ENCODE results near the gene OXLD1.

DNA sequence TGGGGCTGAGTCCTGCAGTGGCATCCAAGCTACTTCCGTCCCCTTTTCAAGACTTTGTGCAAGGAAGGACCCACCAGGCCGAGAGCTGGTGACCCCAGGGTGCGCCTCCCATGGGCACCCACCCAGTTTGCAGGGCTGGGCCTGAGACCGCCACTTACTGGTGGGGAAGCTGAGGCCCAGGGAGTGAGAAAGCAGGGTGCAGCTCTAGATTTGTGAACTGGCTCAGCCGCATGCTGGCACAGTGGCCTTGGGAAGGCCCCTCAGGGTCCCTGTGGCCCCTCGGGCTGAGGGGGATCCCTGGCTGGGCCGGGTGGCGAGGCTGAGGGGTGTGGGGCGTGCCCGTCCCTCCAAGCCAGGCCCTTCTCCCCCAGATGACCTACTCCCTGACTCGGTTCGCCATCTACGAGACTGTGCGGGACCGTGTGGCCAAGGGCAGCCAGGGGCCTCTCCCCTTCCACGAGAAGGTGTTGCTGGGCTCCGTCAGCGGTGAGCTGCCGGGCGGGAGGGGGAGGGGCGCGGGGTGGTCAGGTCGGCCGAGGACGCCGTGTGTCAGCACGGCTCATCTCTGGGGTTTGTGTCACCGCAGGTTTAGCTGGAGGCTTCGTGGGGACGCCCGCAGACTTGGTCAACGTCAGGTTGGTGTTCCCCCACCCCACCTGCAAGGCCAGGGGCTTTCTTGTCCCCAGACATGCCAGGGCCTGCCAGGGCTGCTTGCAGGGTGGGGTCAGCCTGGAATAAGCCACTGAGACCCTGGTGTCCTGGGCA, 48.9 kb upstream of the OXLD1 start:
- TF ChIP-seq ZNF384 (IDR thresholded peaks at IDR 0.05; ENCODE audit: borderline replicate concordance, low read depth, low read length) (no peak), POLR2AphosphoS5 (IDR thresholded peaks at IDR 0.05; ENCODE audit: low read length) (no peak), EZH2 (IDR thresholded peaks at IDR 0.05; ENCODE audit: borderline replicate concordance, control insufficient read depth, low read depth, low read length) (no peak), POLR2A (IDR thresholded peaks at IDR 0.05; ENCODE audit: low read depth, low read length) (no peak; the same call in none of the 2 replicates), SP1 (IDR thresholded peaks at IDR 0.05; ENCODE audit: low read depth, low read length) (no peak)
- TF ChIP-seq, protein P1, sequence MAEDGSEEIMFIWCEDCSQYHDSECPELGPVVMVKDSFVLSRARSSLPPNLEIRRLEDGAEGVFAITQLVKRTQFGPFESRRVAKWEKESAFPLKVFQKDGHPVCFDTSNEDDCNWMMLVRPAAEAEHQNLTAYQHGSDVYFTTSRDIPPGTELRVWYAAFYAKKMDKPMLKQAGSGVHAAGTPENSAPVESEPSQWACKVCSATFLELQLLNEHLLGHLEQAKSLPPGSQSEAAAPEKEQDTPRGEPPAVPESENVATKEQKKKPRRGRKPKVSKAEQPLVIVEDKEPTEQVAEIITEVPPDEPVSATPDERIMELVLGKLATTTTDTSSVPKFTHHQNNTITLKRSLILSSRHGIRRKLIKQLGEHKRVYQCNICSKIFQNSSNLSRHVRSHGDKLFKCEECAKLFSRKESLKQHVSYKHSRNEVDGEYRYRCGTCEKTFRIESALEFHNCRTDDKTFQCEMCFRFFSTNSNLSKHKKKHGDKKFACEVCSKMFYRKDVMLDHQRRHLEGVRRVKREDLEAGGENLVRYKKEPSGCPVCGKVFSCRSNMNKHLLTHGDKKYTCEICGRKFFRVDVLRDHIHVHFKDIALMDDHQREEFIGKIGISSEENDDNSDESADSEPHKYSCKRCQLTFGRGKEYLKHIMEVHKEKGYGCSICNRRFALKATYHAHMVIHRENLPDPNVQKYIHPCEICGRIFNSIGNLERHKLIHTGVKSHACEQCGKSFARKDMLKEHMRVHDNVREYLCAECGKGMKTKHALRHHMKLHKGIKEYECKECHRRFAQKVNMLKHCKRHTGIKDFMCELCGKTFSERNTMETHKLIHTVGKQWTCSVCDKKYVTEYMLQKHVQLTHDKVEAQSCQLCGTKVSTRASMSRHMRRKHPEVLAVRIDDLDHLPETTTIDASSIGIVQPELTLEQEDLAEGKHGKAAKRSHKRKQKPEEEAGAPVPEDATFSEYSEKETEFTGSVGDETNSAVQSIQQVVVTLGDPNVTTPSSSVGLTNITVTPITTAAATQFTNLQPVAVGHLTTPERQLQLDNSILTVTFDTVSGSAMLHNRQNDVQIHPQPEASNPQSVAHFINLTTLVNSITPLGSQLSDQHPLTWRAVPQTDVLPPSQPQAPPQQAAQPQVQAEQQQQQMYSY (CRISPR knock-in tag; IDR thresholded peaks at IDR 0.05): no peak
- TF ChIP-seq, protein P2, sequence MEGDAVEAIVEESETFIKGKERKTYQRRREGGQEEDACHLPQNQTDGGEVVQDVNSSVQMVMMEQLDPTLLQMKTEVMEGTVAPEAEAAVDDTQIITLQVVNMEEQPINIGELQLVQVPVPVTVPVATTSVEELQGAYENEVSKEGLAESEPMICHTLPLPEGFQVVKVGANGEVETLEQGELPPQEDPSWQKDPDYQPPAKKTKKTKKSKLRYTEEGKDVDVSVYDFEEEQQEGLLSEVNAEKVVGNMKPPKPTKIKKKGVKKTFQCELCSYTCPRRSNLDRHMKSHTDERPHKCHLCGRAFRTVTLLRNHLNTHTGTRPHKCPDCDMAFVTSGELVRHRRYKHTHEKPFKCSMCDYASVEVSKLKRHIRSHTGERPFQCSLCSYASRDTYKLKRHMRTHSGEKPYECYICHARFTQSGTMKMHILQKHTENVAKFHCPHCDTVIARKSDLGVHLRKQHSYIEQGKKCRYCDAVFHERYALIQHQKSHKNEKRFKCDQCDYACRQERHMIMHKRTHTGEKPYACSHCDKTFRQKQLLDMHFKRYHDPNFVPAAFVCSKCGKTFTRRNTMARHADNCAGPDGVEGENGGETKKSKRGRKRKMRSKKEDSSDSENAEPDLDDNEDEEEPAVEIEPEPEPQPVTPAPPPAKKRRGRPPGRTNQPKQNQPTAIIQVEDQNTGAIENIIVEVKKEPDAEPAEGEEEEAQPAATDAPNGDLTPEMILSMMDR (IDR thresholded peaks at IDR 0.05 in 2 of 3, conservative IDR thresholded peaks at IDR 0.05 in 1 of 3; ENCODE audit: control insufficient read depth in 2 of 3, extremely low read depth in 1 of 3, insufficient read depth in 1 of 3, low read depth in 3 of 3, low read length in 3 of 3): no peak
- TF ChIP-seq, protein P3, sequence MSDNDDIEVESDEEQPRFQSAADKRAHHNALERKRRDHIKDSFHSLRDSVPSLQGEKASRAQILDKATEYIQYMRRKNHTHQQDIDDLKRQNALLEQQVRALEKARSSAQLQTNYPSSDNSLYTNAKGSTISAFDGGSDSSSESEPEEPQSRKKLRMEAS (IDR thresholded peaks at IDR 0.05; ENCODE audit: low read depth, low read length): no peak
- TF ChIP-seq, protein P4, sequence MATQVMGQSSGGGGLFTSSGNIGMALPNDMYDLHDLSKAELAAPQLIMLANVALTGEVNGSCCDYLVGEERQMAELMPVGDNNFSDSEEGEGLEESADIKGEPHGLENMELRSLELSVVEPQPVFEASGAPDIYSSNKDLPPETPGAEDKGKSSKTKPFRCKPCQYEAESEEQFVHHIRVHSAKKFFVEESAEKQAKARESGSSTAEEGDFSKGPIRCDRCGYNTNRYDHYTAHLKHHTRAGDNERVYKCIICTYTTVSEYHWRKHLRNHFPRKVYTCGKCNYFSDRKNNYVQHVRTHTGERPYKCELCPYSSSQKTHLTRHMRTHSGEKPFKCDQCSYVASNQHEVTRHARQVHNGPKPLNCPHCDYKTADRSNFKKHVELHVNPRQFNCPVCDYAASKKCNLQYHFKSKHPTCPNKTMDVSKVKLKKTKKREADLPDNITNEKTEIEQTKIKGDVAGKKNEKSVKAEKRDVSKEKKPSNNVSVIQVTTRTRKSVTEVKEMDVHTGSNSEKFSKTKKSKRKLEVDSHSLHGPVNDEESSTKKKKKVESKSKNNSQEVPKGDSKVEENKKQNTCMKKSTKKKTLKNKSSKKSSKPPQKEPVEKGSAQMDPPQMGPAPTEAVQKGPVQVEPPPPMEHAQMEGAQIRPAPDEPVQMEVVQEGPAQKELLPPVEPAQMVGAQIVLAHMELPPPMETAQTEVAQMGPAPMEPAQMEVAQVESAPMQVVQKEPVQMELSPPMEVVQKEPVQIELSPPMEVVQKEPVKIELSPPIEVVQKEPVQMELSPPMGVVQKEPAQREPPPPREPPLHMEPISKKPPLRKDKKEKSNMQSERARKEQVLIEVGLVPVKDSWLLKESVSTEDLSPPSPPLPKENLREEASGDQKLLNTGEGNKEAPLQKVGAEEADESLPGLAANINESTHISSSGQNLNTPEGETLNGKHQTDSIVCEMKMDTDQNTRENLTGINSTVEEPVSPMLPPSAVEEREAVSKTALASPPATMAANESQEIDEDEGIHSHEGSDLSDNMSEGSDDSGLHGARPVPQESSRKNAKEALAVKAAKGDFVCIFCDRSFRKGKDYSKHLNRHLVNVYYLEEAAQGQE (IDR thresholded peaks at IDR 0.05; ENCODE audit: low read depth, low read length): no peak
- TF ChIP-seq, protein P5, sequence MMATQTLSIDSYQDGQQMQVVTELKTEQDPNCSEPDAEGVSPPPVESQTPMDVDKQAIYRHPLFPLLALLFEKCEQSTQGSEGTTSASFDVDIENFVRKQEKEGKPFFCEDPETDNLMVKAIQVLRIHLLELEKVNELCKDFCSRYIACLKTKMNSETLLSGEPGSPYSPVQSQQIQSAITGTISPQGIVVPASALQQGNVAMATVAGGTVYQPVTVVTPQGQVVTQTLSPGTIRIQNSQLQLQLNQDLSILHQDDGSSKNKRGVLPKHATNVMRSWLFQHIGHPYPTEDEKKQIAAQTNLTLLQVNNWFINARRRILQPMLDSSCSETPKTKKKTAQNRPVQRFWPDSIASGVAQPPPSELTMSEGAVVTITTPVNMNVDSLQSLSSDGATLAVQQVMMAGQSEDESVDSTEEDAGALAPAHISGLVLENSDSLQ (IDR thresholded peaks at IDR 0.05): no peak

Data from GM12878 (cell line).